Upper lobe of left lung (tissue), 6 donors: ENCODE results near the gene SNX6. TPM values are rescaled to one million over a fixed set of nuclear protein-coding genes. Genes with fewer than 3 reads are reported as not detected.
A peak's percentile ranks its signal among the peaks of the same experiment; 100 is the strongest.

ENCODE experiments used
- ATAC-seq, 2 donors: fragments of 200-7000 bp; cut with Tn5 transposase; one replicate each; pipeline ENCODE4 v1.9.1; 2022; ENCODE audit warnings: mild to moderate bottlenecking in 2 of 2, moderate library complexity in 2 of 2; ENCODE audit not compliant: low FRiP score in 2 of 2
- DNase-seq, 2 donors: peaks; one replicate each; pipeline ENCODE4 v3.0.0-alpha.2; 2019 to 2020
- H3K27ac ChIP-seq, 4 donors: fragments of 200-600 bp; sonication (generic); one replicate each; pipeline ENCODE4 v1.5.1; 2016 to 2019
- H3K27me3 ChIP-seq, 4 donors: fragments of 200-600 bp; sonication (generic); one replicate each; pipeline ENCODE4 v1.5.1; 2017 to 2019
- H3K36me3 ChIP-seq, 4 donors: fragments of 200-600 bp; sonication (generic); one replicate each; pipeline ENCODE4 v1.5.1; 2016 to 2019
- H3K4me1 ChIP-seq, 4 donors: fragments of 200-600 bp; sonication (generic); one replicate each; pipeline ENCODE4 v1.5.1; 2018 to 2019
- H3K4me3 ChIP-seq, 4 donors: fragments of 200-600 bp; sonication (generic); one replicate each; pipeline ENCODE4 v1.5.1; 2017 to 2019; ENCODE audit warnings: mild to moderate bottlenecking in 2 of 4, moderate library complexity in 1 of 4
- H3K9me3 ChIP-seq, 4 donors: fragments of 200-600 bp; sonication (generic); one replicate each; pipeline ENCODE4 v1.5.1; 2018 to 2019
- CTCF ChIP-seq, 6 experiments: fragments of 450-650 bp in 4 of 6; fragments of 200-600 bp in 2 of 6; sonication (generic) in 2 of 6; IDR thresholded peaks; one replicate each; pipeline ENCODE4 v1.5.1; 2016 to 2019; ENCODE audit warnings: antibody characterized with exemption in 6 of 6
- EP300 ChIP-seq, 4 donors: sonication (generic); formaldehyde crosslinking; IDR thresholded peaks; one replicate each; pipeline ENCODE4 v1.5.1; 2017; ENCODE audit warnings: antibody characterized with exemption in 4 of 4, control low read depth in 2 of 4
- POLR2A ChIP-seq, 4 donors: fragments of 450-650 bp; IDR thresholded peaks; one replicate each; pipeline ENCODE4 v1.5.1; 2016 to 2017; ENCODE audit warnings: antibody characterized with exemption in 4 of 4, mild to moderate bottlenecking in 2 of 4
- POLR2AphosphoS5 ChIP-seq, 2 donors: sonication (generic); formaldehyde crosslinking; IDR thresholded peaks; one replicate each; pipeline ENCODE4 v1.5.1; 2017; ENCODE audit warnings: antibody characterized with exemption in 2 of 2
- WGBS, 2 donors: methylation state at CpG; one replicate each; pipeline ENCODE4 v1.1.5; 2017 to 2018; 5-methylcytosine and 5-hydroxymethylcytosine counted together
- total RNA-seq, 6 donors: library from RNA; depleted of rRNA in 4 of 6; stranded (reverse); fragments of >200 nt in 4 of 6; gene quantifications; one replicate each; pipeline versions ENCODE4 v1.1.0 to v1.2.1, GENCODE V29; 2016 to 2021
- donor health status: DM: no; HTN: no; CAD: no; lungs with moderate emphysema.
- donor health status: DM: no; HTN: yes; CAD: no; lungs with severe emphysema.

Gene SNX6
- total RNA-seq, 6 donors from 2014 or later = 23.0 to 60.9 (median 46.8) TPM

GRCh38 chr14:34614638-34615037 is 15.3 kb downstream of the SNX6 start:
- DNase-seq = no peak
- Histone ChIP-seq H3K27ac (no peak overlapping the region), H3K9me3 (no peaks in the 10 kb centered on the region), H3K4me3 (no peak overlapping the region), H3K27me3 (no peaks in the 10 kb centered on the region), H3K4me1 (peaks cover 0 to 9% (median 4%) of the 10 kb centered on the region in 4 donors), H3K36me3 (peaks cover 3 to 40% (median 10%) of the 10 kb centered on the region in 4 donors)
- no peak for ATAC-seq
- TF ChIP-seq EP300 (IDR thresholded peaks at IDR 0.05) (no peak), CTCF (IDR thresholded peaks at IDR 0.05) (no peak), POLR2AphosphoS5 (IDR thresholded peaks at IDR 0.05) (no peak), POLR2A (IDR thresholded peaks at IDR 0.05) (no peak)
- WGBS, 2 donors = 93 to 96% methylated on average over 4 of the region's 4 CpGs

- H3K4me1 ChIP-seq = peaks cover 0 to 1% (median 0%) of the 10 kb centered on the region in 4 donors
- H3K27me3 ChIP-seq = no peaks in the 10 kb centered on the region
- ATAC-seq = no peak
- 78 to 90% methylated on average over 3 of the region's 3 CpGs for WGBS, 2 donors
- peaks cover 13 to 60% (median 37%) of the 10 kb centered on the region in 4 donors for H3K36me3 ChIP-seq
- H3K4me3 ChIP-seq = no peak overlapping the region
- TF ChIP-seq POLR2AphosphoS5 (IDR thresholded peaks at IDR 0.05) (no peak), EP300 (IDR thresholded peaks at IDR 0.05) (no peak), CTCF (IDR thresholded peaks at IDR 0.05) (no peak), POLR2A (IDR thresholded peaks at IDR 0.05) (no peak)
- no peaks in the 10 kb centered on the region for H3K9me3 ChIP-seq
- H3K27ac ChIP-seq = no peak overlapping the region
- no peak for DNase-seq
Measured at GRCh38 chr14:34610101-34610500, 19.8 kb downstream of the SNX6 start.

GRCh38 chr14:34605461-34605860 is 24.5 kb downstream of the SNX6 start:
- no peaks in the 10 kb centered on the region for H3K9me3 ChIP-seq
- peak overlapping the region; percentile 17 to 49 (median 33) for H3K27ac ChIP-seq

GRCh38 chr14:34604995-34605394 is 25.0 kb downstream of the SNX6 start:
- no peak overlapping the region for H3K4me3 ChIP-seq
- 53 to 93% methylated on average over 1 of the region's 1 CpG for WGBS, 2 donors
- peak overlapping the region in 3 of 4 donors; percentile 19 to 49 (median 47) for H3K27ac ChIP-seq
- ATAC-seq = peak in 1 of 2 donors; percentile 65
- no peak for TF ChIP-seq POLR2A (IDR thresholded peaks at IDR 0.05)
- TF ChIP-seq EP300 (IDR thresholded peaks at IDR 0.05) = no peak
- TF ChIP-seq CTCF (IDR thresholded peaks at IDR 0.05) = no peak
- no peak for TF ChIP-seq POLR2AphosphoS5 (IDR thresholded peaks at IDR 0.05)
- no peak for DNase-seq
- H3K36me3 ChIP-seq = peaks cover 38 to 94% (median 82%) of the 10 kb centered on the region in 4 donors
- H3K9me3 ChIP-seq = no peaks in the 10 kb centered on the region
- H3K4me1 ChIP-seq = peaks cover 0 to 6% (median 0%) of the 10 kb centered on the region in 4 donors
- H3K27me3 ChIP-seq = no peaks in the 10 kb centered on the region

More at GRCh38 chr14:34605461-34605860, 24.5 kb downstream of the SNX6 start:
- Histone ChIP-seq H3K4me3 (no peak overlapping the region), H3K27me3 (no peaks in the 10 kb centered on the region), H3K36me3 (peaks cover 34 to 89% (median 77%) of the 10 kb centered on the region in 4 donors), H3K4me1 (peaks cover 0 to 6% (median 0%) of the 10 kb centered on the region in 4 donors)
- DNase-seq (no peak), ATAC-seq (peak in 1 of 2 donors; percentile 10)
- WGBS, 2 donors = 70 to 73% methylated on average over 2 of the region's 2 CpGs
- TF ChIP-seq POLR2A (IDR thresholded peaks at IDR 0.05) (no peak), CTCF (IDR thresholded peaks at IDR 0.05) (no peak), EP300 (IDR thresholded peaks at IDR 0.05) (no peak), POLR2AphosphoS5 (IDR thresholded peaks at IDR 0.05) (no peak)

- H3K36me3 ChIP-seq = peaks cover 58 to 100% (median 88%) of the 10 kb centered on the region in 4 donors
- H3K27me3 ChIP-seq = no peaks in the 10 kb centered on the region
- H3K27ac ChIP-seq = no peak overlapping the region
- TF ChIP-seq POLR2AphosphoS5 (IDR thresholded peaks at IDR 0.05) = no peak
- no peak for TF ChIP-seq POLR2A (IDR thresholded peaks at IDR 0.05)
- TF ChIP-seq CTCF (IDR thresholded peaks at IDR 0.05) = no peak
- no peak for TF ChIP-seq EP300 (IDR thresholded peaks at IDR 0.05)
- no peaks in the 10 kb centered on the region for H3K9me3 ChIP-seq
- H3K4me1 ChIP-seq = no peaks in the 10 kb centered on the region
- DNase-seq (no peak), ATAC-seq (no peak)
- WGBS, 2 donors = 80 to 87% methylated on average over 3 of the region's 3 CpGs
- H3K4me3 ChIP-seq = no peak overlapping the region
Measured at GRCh38 chr14:34596891-34597290, 33.1 kb downstream of the SNX6 start.
